ENCODE measurements around the gene CCDC88A.
"Not testable (repeated sequence)": the region's sequence is repeated elsewhere in the genome, so short reads cannot be mapped to it uniquely, and the experiment has no call there.

The CCDC88A gene

GRCh38 chr2:55311444-55311870, 108.2 kb downstream of the CCDC88A start:
- H3K27me3 ChIP-seq (ENCODE audit: control insufficient read depth in 1 of 2, insufficient read depth in 2 of 2, low read length in 2 of 2): no peaks in the 10 kb centered on the region
- H3K4me1 ChIP-seq (ENCODE audit: control insufficient read depth in 1 of 2, insufficient read depth in 2 of 2, low read length in 2 of 2): no peaks in the 10 kb centered on the region
- H3K9ac ChIP-seq (ENCODE audit: low read depth in 1 of 2, low read length in 2 of 2): no peak overlapping the region
- no peak overlapping the region for H3K27ac ChIP-seq (ENCODE audit: low read depth, low read length)
- H3K9me3 ChIP-seq (ENCODE audit: control insufficient read depth in 1 of 2, low read length in 2 of 2): no peaks in the 10 kb centered on the region
- no peak overlapping the region for H3K4me3 ChIP-seq (ENCODE audit: low read depth in 1 of 2, low read length in 2 of 2)
- H3K36me3 ChIP-seq (ENCODE audit: control insufficient read depth in 1 of 2, insufficient read depth in 2 of 2, low read length in 2 of 2): peaks cover 0 to 6% of the 10 kb centered on the region in 2 donors

- H3K27me3 ChIP-seq (ENCODE audit: control insufficient read depth in 1 of 2, insufficient read depth in 2 of 2, low read length in 2 of 2): no peaks in the 10 kb centered on the region
- H3K4me3 ChIP-seq (ENCODE audit: low read depth in 1 of 2, low read length in 2 of 2): no peak overlapping the region
- peaks cover 0 to 6% of the 10 kb centered on the region in 2 donors for H3K36me3 ChIP-seq (ENCODE audit: control insufficient read depth in 1 of 2, insufficient read depth in 2 of 2, low read length in 2 of 2)
- no peaks in the 10 kb centered on the region for H3K9me3 ChIP-seq (ENCODE audit: control insufficient read depth in 1 of 2, low read length in 2 of 2)
- H3K9ac ChIP-seq (ENCODE audit: low read depth in 1 of 2, low read length in 2 of 2): no peak overlapping the region
- H3K27ac ChIP-seq (ENCODE audit: low read depth, low read length): no peak overlapping the region
- H3K4me1 ChIP-seq (ENCODE audit: control insufficient read depth in 1 of 2, insufficient read depth in 2 of 2, low read length in 2 of 2): no peaks in the 10 kb centered on the region
Measured at GRCh38 chr2:55309446-55309845, 110.2 kb downstream of the CCDC88A start.

GRCh38 chr2:55302241-55302640, 117.4 kb downstream of the CCDC88A start:
- Histone ChIP-seq H3K9ac (ENCODE audit: low read depth in 1 of 2, low read length in 2 of 2) (no peak overlapping the region), H3K9me3 (ENCODE audit: control insufficient read depth in 1 of 2, low read length in 2 of 2) (no peaks in the 10 kb centered on the region), H3K4me1 (ENCODE audit: control insufficient read depth in 1 of 2, insufficient read depth in 2 of 2, low read length in 2 of 2) (no peaks in the 10 kb centered on the region), H3K36me3 (ENCODE audit: control insufficient read depth in 1 of 2, insufficient read depth in 2 of 2, low read length in 2 of 2) (no peaks in the 10 kb centered on the region), H3K27me3 (ENCODE audit: control insufficient read depth in 1 of 2, insufficient read depth in 2 of 2, low read length in 2 of 2) (no peaks in the 10 kb centered on the region), H3K27ac (ENCODE audit: low read depth, low read length) (no peak overlapping the region), H3K4me3 (ENCODE audit: low read depth in 1 of 2, low read length in 2 of 2) (no peak overlapping the region)

GRCh38 chr2:55301277-55301676, 118.4 kb downstream of the CCDC88A start:
- Histone ChIP-seq H3K36me3 (ENCODE audit: control insufficient read depth in 1 of 2, insufficient read depth in 2 of 2, low read length in 2 of 2) (no peaks in the 10 kb centered on the region), H3K27ac (ENCODE audit: low read depth, low read length) (no peak overlapping the region), H3K9me3 (ENCODE audit: control insufficient read depth in 1 of 2, low read length in 2 of 2) (no peaks in the 10 kb centered on the region), H3K27me3 (ENCODE audit: control insufficient read depth in 1 of 2, insufficient read depth in 2 of 2, low read length in 2 of 2) (no peaks in the 10 kb centered on the region), H3K4me3 (ENCODE audit: low read depth in 1 of 2, low read length in 2 of 2) (no peak overlapping the region), H3K9ac (ENCODE audit: low read depth in 1 of 2, low read length in 2 of 2) (no peak overlapping the region), H3K4me1 (ENCODE audit: control insufficient read depth in 1 of 2, insufficient read depth in 2 of 2, low read length in 2 of 2) (no peaks in the 10 kb centered on the region)

GRCh38 chr2:55296393-55296792, 123.3 kb downstream of the CCDC88A start:
- H3K27ac ChIP-seq (ENCODE audit: low read depth, low read length): no peak overlapping the region
- no peaks in the 10 kb centered on the region for H3K27me3 ChIP-seq (ENCODE audit: control insufficient read depth in 1 of 2, insufficient read depth in 2 of 2, low read length in 2 of 2)
- H3K4me1 ChIP-seq (ENCODE audit: control insufficient read depth in 1 of 2, insufficient read depth in 2 of 2, low read length in 2 of 2): peaks cover 3% of the 10 kb centered on the region in 2 donors
- no peak overlapping the region for H3K4me3 ChIP-seq (ENCODE audit: low read depth in 1 of 2, low read length in 2 of 2)
- H3K36me3 ChIP-seq (ENCODE audit: control insufficient read depth in 1 of 2, insufficient read depth in 2 of 2, low read length in 2 of 2): peaks cover 0 to 3% of the 10 kb centered on the region in 2 donors
- no peaks in the 10 kb centered on the region for H3K9me3 ChIP-seq (ENCODE audit: control insufficient read depth in 1 of 2, low read length in 2 of 2)
- H3K9ac ChIP-seq (ENCODE audit: low read depth in 1 of 2, low read length in 2 of 2): no peak overlapping the region

GRCh38 chr2:55283083-55283482, 136.6 kb downstream of the CCDC88A start:
- H3K27me3 ChIP-seq (ENCODE audit: control insufficient read depth in 1 of 2, insufficient read depth in 2 of 2, low read length in 2 of 2): no peaks in the 10 kb centered on the region
- no peaks in the 10 kb centered on the region for H3K9me3 ChIP-seq (ENCODE audit: control insufficient read depth in 1 of 2, low read length in 2 of 2)
- H3K27ac ChIP-seq (ENCODE audit: low read depth, low read length): no peak overlapping the region
- peaks cover 0 to 3% of the 10 kb centered on the region in 2 donors for H3K4me1 ChIP-seq (ENCODE audit: control insufficient read depth in 1 of 2, insufficient read depth in 2 of 2, low read length in 2 of 2)
- H3K36me3 ChIP-seq (ENCODE audit: control insufficient read depth in 1 of 2, insufficient read depth in 2 of 2, low read length in 2 of 2): no peaks in the 10 kb centered on the region
- peak overlapping the region in 1 of 2 donors; percentile 85 for H3K4me3 ChIP-seq (ENCODE audit: low read depth in 1 of 2, low read length in 2 of 2)
- no peak overlapping the region for H3K9ac ChIP-seq (ENCODE audit: low read depth in 1 of 2, low read length in 2 of 2)

GRCh38 chr2:55282110-55282917, 137.3 kb downstream of the CCDC88A start:
- peak overlapping the region; percentile 81 to 85 for H3K9ac ChIP-seq (ENCODE audit: low read depth in 1 of 2, low read length in 2 of 2)
- H3K4me3 ChIP-seq (ENCODE audit: low read depth in 1 of 2, low read length in 2 of 2): peak overlapping the region; percentile 85 to 97
- no peaks in the 10 kb centered on the region for H3K9me3 ChIP-seq (ENCODE audit: control insufficient read depth in 1 of 2, low read length in 2 of 2)
- peaks cover 0 to 3% of the 10 kb centered on the region in 2 donors for H3K4me1 ChIP-seq (ENCODE audit: control insufficient read depth in 1 of 2, insufficient read depth in 2 of 2, low read length in 2 of 2)
- H3K27ac ChIP-seq (ENCODE audit: low read depth, low read length): peak overlapping the region; percentile 95
- H3K36me3 ChIP-seq (ENCODE audit: control insufficient read depth in 1 of 2, insufficient read depth in 2 of 2, low read length in 2 of 2): no peaks in the 10 kb centered on the region
- no peaks in the 10 kb centered on the region for H3K27me3 ChIP-seq (ENCODE audit: control insufficient read depth in 1 of 2, insufficient read depth in 2 of 2, low read length in 2 of 2)

GRCh38 chr2:55280851-55281546, 138.7 kb downstream of the CCDC88A start:
- H3K27ac ChIP-seq (ENCODE audit: low read depth, low read length); H3K36me3 ChIP-seq (ENCODE audit: control insufficient read depth in 1 of 2, insufficient read depth in 2 of 2, low read length in 2 of 2); H3K27me3 ChIP-seq (ENCODE audit: control insufficient read depth in 1 of 2, insufficient read depth in 2 of 2, low read length in 2 of 2); H3K4me1 ChIP-seq (ENCODE audit: control insufficient read depth in 1 of 2, insufficient read depth in 2 of 2, low read length in 2 of 2); H3K9ac ChIP-seq (ENCODE audit: low read depth in 1 of 2, low read length in 2 of 2); H3K9me3 ChIP-seq (ENCODE audit: control insufficient read depth in 1 of 2, low read length in 2 of 2); H3K4me3 ChIP-seq (ENCODE audit: low read depth in 1 of 2, low read length in 2 of 2): not testable (repeated sequence)

GRCh38 chr2:55279859-55280424, 139.7 kb downstream of the CCDC88A start:
- H3K9me3 ChIP-seq (ENCODE audit: control insufficient read depth in 1 of 2, low read length in 2 of 2); H3K27ac ChIP-seq (ENCODE audit: low read depth, low read length); H3K9ac ChIP-seq (ENCODE audit: low read depth in 1 of 2, low read length in 2 of 2); H3K36me3 ChIP-seq (ENCODE audit: control insufficient read depth in 1 of 2, insufficient read depth in 2 of 2, low read length in 2 of 2); H3K27me3 ChIP-seq (ENCODE audit: control insufficient read depth in 1 of 2, insufficient read depth in 2 of 2, low read length in 2 of 2); H3K4me3 ChIP-seq (ENCODE audit: low read depth in 1 of 2, low read length in 2 of 2); H3K4me1 ChIP-seq (ENCODE audit: control insufficient read depth in 1 of 2, insufficient read depth in 2 of 2, low read length in 2 of 2): not testable (repeated sequence)

GRCh38 chr2:55279214-55279835, 140.3 kb downstream of the CCDC88A start:
- H3K4me3 ChIP-seq (ENCODE audit: low read depth in 1 of 2, low read length in 2 of 2); H3K27me3 ChIP-seq (ENCODE audit: control insufficient read depth in 1 of 2, insufficient read depth in 2 of 2, low read length in 2 of 2); H3K9ac ChIP-seq (ENCODE audit: low read depth in 1 of 2, low read length in 2 of 2); H3K4me1 ChIP-seq (ENCODE audit: control insufficient read depth in 1 of 2, insufficient read depth in 2 of 2, low read length in 2 of 2); H3K27ac ChIP-seq (ENCODE audit: low read depth, low read length); H3K36me3 ChIP-seq (ENCODE audit: control insufficient read depth in 1 of 2, insufficient read depth in 2 of 2, low read length in 2 of 2); H3K9me3 ChIP-seq (ENCODE audit: control insufficient read depth in 1 of 2, low read length in 2 of 2): not testable (repeated sequence)

Data from duodenal mucosa (tissue), 2 donors.